G401 (cell line): ENCODE measurements around the gene HOXB3. TPM values are rescaled to one million over a fixed set of nuclear protein-coding genes. Genes with fewer than 3 reads are reported as not detected.
"Not testable (repeated sequence)": the region's sequence is repeated elsewhere in the genome, so short reads cannot be mapped to it uniquely, and the experiment has no call there.

Experiments
- DNase-seq: peaks from one replicate; pipeline ENCODE4 v3.0.0-alpha.2; 2015; ENCODE audit warnings: low spot score
- in situ Hi-C: cut with HindIII; loops from 2 replicates; pipeline ENCODE4 v1.10.0; 2016; ENCODE audit warnings: low sequenced_read_pairs, mixed read lengths
- total RNA-seq: library from RNA; depleted of rRNA; stranded (reverse); fragments of >200 nt; shearing (Covaris generic); gene quantifications from 2 replicates; pipeline ENCODE4 v1.2.3, GENCODE V29; 2014

Gene HOXB3
- total RNA-seq, 1 experiment from 2014 or later = 12.0 TPM

DNA sequence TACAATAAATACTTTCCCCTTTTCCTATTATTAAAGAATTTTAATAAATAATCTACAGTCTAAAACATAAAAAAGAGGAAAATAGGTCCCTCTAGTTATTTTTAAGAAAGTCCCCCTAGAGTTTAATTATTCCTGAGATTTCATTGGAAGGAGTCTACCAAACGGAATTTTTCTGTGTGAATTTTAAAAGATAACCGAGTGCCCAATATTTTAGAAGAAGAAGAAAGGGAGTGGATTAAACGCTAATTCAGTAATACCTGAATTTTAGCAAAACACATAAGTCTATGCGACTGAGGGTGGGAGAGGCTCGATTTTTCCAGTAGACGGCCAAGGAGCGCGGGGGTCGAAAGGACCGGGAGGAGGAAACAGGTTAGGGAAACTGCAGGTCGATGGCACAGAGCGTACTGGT is 47.3 kb downstream of the HOXB3 start:
- no peak for DNase-seq
- in situ Hi-C loops = no loop called here

DNA sequence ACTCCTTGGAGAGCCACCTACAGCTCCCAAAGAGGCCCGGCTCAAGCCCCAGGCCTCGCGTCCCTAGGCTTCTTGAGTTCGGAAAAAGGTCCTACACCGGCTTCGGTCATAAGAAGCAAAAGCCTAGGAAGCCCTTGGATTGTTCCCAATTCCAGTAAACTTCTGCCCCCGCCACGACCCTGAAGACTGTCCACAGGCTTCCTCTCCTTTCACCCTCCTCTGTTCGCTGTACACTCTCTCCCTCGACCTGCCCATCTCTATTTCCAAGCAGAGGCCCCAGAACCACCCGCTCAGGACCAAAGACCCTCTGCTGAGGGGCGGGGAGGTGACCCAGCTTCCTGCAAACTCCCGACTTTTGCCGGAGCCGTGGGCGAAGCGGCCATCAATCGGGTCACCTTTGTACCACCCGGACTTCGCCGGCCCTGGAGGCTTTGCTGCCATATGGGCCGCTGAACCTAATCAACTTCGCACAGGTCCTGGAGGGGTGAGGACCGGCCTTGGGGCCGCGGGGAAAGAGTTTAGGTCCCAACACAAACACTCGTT is 47.9 kb downstream of the HOXB3 start:
- no peak for DNase-seq
- in situ Hi-C loops = no loop called here

DNA sequence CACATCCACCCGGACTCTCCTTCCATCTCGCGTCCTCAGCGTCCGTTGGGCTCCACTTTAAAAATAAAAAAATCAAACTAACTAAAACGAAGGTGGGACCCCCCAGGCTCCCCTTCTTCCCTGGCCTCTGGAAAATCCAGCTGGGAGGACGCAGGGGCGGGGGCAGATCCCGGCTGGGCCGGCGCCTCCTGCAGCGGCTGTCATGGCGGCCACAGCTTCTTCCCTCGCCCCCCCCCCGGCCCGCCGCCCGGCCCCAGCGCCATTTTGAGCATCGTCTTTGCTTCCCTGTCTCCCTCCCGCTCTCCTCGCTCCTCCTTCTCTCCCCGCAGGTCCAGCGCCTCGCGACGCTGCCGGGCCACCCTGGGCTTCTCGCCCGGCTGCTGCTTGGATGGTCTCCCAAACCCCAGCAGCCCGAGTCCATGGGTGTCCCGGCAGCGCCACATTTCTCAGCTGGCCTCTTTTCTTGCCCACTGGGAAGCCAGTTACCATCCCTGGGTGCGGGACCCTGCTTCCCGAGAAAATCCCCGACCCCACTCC is 48.4 kb downstream of the HOXB3 start:
- DNase-seq = no peak

DNA sequence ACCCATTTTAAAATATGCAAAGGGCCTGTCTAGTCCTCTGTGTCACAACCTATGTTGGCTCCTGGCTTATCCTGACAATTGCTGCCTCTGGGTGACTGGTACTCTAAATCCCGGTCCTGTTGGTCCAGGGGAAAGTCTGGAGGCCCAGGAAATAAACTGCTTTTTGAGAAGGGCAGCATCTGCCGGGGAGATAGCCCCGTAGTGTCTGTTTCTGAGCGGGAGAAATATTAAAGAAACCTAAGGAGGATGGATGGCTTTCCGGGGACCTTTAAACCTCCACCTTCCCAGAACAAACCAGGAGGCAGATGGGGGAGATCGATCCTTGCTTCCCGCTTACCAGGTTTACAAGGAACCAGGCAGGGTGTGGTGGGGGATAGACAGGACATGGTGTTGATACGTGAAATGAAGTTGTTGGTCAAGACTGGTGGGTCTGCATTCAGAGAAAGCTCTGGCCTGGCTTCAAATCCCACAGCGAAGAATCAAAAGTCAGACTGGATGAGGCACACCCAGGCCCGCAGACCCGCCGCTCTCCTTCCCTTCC is 48.9 kb downstream of the HOXB3 start:
- DNase-seq = no peak
- in situ Hi-C loops = no loop called here

More for the DNA sequence above, 48.4 kb downstream of the HOXB3 start:
- in situ Hi-C loops = no loop called here

DNA sequence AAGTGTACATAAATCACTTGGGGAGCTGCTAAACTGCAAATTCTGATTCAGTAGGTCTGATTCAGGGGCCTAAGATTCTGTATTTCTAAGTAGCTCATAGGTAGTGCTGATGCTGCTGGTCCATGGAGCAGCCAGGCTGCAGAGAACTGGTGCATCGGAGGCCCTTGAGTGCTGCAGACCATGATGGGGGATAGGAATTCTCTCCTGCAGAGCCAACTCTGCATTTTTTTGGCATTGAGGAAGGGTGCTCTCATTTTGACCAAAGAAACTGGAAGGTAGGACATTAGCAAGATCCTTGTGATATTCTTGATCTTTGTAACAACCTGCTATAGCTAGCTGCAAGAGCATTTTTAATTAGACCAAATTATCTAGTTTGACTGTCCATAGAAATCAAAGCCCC is 49.8 kb downstream of the HOXB3 start:
- in situ Hi-C loops = no loop called here
- DNase-seq = no peak

DNA sequence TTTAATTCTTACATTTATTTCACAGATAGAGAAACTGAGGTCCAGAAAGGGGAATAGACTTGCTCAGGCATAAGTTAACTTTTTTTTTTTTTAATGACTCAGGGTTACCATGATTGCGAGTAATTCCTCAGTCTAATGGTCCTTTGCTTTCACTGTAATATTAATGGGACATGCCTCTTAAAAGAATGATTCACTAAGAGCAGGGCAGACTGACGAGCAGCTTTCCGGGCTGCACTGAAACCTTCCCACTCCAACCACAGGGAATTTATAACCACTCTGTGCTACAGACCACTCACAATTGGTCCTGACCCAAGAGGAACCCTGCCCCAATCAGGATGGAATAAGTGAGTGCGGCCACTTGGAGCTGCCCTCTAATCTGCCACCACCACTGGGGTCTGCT is 50.9 kb downstream of the HOXB3 start:
- in situ Hi-C loops = no loop called here
- no peak for DNase-seq

DNA sequence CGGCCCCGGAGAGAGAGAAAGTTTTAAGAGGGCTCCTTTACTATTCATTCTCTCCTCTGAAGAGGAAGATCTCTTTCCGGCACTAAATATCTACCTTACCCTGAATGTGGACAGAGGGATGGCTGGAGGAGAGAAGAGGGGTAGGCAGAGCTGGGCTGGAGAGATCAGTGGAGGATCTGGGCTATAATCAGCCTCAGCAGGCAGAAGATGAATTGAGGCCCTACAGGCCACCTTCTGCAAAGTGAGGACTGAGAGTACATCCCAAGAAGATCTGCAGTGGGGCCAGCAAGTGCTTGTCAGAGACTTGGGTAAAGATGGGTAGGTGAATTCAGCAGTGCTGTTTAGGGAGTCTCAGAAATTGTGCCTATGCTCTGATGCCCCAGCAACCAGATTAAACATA is 52.7 kb downstream of the HOXB3 start:
- in situ Hi-C loops = no loop called here
- DNase-seq = no peak

DNA sequence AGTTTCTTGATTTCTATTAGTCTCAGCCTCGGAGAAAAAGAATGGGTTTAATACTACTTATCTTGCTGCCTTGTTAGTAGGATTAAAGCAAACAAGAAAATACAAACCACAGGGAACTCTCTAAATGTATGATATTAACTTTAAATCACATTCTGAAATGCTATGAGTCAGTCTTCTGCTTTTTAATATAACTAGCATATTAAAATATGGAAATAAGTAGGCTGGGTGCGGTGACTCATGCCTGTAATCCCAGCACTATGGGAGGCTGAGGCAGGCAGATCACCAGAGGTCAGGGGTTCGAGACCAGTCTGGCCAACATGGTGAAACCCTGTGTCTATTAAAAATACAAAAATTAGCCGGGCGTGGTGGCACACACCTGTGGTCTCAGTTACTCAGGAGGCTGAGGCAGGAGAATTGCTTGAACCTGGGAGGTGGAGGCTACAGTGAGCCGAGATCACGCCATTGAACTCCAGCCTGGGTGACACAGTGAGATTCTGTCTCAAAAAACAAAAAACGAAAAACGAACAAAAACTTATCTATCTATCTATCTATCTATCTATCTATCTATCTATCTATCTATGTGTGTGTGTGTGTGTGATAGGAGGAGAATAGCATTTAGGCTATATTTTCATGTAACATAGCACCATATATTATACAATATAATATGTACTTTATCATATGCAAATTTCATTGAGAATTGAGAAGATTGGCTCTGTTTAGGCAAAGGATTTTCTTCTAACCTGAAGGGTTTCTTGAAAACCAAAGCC is 54.1 kb downstream of the HOXB3 start:
- in situ Hi-C loops = not testable (repeated sequence)

DNA sequence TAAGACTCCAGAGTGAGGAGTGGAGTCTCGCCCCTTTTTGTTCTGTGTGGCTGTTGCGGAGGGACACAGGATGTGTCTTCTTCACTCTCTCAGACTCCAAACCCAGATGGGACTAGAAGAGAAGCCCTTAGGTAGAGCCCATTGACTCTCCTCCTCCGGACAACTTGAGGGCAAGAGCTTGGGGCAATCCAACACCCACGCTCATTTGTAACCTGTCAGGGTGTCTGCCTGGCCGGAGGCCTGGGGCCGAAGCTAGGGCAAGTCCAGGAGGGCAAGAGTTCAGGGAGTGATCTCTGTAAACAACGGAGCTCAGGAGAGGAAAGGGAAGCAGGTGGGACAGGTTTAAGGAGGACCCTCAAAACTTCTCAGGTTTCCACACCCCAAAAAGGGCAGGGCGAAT is 57.8 kb downstream of the HOXB3 start:
- in situ Hi-C loops = no loop called here
- DNase-seq = no peak

More for the DNA sequence above, 54.1 kb downstream of the HOXB3 start:
- DNase-seq = not testable (repeated sequence)

DNA sequence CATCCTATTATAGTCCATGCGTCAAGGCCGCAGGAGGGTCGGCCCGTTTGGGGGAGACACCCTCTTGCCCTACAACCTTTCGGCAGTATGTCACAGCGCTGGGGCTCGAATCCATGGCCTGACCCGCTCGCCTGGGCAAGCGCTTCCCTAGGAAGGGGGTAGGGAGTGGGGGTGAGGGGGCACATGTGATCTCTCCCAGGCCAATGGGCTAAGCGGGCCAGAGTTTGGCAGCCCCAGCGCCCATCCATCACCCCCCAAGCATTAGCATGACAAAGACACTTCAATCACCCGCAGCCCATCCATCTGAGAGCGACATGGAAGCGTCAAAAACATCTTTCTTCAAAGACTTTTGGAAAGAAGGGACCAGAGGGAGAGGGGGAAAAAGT is 59.2 kb downstream of the HOXB3 start, which contains the start of gene HOXB1:
Gene HOXB1 (minus strand): TSS at position 125 of the 386 bp plus-strand sequence. CDS start 107 bp downstream, at position 18.
- in situ Hi-C loops = no loop called here
- DNase-seq = no peak

DNA sequence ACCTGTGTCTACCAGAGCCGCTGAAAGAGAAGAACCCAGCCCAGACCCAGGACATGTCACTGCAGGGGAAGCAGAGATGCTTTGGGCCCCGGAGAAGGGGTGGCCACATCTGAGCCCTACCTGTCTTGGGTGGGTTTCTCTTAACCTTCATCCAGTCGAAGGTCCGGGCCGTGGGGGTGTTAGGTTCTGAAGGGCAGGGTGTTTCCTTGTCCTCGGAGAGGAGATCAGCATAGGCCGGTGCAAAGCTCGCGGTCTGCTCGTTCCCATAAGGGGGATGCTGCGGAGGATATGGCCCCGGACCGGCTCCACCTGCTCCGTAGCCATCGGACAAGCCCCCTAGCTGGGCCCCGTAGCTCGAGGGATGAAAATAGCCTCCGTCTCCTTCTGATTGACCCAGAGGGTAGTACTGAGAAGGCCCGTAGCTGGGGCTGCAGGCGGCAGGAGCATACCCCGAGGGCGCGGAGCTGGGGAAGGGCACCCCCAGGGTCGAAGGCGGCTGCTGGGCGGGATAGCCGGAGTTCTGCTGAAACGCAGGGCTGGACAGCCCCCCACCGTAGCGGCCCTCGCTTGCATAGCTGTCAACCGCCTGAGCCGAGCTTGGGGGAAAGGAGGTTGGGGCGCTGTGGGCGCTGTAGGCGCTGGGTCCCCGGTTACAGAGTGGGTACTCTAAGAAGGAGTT is 59.7 kb downstream of the HOXB3 start:
- in situ Hi-C loops = no loop called here
- DNase-seq = no peak

DNA sequence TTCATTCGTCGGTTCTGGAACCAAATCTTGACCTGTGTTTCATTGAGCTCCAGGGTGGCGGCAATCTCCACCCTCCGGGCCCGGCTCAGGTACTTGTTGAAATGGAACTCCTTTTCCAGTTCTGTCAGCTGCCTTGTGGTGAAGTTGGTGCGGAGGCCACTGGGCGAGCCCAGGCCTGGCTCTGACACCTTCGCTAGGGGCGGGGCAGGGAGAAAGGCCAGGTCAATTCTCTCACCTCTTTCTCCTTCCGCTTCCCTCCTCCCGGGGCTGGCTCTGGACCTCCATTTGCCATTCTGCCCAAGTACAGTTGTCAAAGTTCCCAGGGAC is 60.4 kb downstream of the HOXB3 start:
- DNase-seq = no peak
- in situ Hi-C loops = no loop called here

DNA sequence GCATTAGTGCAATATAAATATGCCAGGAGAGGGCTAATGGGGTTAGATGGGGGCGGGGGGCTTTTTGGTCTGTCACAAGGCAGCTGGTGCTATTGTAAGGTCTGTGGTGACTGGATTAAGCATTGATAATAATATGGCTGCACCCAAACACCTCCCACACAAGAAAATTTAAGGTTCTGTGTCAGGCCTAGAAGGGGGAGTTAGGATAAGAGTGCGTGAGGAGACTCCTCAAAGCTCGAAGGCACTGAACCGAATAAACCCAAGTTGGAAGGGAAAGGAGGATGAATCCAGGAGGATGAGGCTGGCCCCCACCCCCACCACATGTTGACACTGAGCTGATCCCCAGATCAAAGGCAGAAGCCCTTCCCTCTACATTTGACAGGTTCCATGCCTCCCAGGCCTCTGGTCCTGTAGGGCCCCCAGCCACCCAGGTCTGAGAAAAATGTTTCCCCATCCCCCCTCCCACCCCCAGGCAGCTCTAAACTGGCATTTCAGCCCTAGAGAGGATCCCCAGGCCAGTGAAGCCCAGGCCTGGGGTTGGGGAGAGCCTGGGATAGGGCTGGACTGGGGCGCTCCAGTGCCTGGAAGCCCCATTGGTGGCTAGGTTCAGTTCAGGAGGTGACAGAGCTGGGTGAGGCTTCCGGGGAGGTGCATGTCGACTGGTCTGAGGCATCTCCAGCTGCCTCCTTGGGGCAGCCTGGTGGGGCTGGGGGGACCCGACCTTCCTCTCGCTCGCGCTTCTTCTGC is 60.9 kb downstream of the HOXB3 start:
- in situ Hi-C loops = no loop called here
- DNase-seq = no peak

DNA sequence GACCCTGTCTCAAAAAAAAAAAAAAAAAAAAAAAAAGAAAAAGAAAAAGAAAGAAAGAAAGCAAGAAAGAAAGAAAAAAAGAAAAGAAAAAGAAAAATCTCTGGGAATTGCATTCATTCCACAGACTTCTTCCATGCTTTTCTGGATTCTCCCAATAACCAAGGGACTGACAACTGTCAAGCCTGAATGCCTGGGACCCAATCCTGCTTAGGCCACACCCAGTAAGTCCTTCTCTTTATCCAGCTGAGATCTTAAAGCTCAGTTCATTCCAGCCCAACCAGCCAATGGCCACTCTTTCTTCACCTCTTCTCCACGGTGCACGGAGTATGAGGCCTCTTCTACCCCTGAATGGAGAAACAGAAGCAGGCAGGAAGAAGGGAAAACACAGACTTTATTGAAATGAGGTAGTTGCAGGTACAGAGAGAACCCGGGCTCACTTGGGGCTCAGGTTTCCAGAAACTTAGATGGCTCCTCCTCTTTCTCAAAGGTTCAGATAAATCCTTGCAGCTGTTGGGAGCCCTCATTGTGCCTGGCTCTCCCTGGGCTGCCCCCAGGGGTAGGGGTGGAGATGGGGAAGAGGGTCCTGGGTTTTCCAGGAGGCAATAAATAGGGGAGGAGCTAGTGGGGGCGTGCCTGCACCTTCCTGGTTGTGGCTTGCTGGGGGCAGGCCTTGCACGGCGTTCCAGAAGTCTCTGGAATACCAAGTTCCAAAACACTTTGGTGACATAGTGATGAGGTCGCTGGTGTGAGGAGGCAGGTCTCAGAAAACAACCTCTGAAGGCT is 61.7 kb downstream of the HOXB3 start:
- in situ Hi-C loops = no loop called here
- DNase-seq = no peak

DNA sequence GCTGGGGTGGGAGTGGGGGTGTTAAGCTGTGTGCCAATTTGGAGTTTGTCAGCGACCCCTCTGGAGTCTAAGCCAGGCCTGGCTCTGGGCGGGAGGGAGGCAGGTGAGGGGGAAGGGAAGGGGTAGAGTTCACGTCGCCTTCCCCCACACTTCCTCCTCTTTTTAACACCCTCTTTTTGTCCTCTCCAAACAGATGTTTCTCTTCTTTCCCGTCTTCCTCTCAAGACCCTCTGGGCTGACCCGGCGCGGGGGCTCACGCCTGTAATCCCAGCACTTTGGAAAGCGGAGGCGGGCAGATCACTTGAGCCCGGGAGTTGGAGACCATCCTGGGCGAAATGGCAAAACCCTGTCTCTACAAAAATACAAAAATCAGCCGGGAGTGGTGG is 62.5 kb downstream of the HOXB3 start:
- in situ Hi-C loops = no loop called here
- no peak for DNase-seq

DNA sequence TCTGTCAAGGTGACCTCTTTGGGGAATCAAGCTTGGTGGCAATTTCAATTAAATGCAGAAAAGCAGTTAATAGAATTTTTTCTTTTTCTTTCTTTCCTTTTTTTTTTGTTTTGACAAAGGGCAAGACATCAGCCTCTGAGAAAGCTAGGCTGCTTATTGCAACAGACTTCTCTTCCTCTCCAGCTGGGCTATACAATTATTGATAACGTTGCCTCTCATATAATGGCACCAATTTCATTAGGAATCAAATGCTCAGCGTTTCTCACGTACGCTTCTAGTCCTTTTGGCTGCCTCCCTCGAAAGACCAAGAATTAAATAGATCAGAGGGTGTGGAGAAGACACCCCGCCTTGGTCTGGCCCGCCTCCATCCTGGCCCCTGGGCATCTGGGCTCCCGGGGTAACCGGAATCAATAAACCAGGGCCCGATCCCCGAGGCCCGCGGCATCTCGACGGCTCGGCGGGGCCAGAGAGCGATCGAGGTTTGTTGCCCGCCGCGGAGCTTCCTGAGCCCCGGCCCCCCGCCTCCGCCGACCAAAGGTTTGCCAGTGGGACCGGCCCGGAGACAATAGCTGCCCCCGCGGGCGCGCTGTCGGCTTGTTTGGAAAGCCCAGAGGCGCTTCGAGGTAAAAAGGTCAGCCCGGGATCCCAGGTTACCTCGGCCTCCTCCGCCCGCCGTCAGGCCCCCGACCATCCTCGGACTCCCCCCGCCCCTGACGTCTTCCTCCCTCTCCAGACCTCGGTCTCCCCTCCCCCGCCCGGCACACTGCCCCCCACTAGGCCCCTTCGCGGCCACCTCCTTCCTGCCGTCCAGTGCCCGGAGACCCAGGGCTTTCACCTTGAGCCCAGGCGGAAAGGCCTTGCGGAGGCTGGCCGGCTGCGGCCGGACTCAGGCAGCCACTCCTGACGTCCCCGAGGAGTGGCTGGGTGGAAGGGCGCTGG is 63.2 kb downstream of the HOXB3 start:
- in situ Hi-C loops = no loop called here
- no peak for DNase-seq

DNA sequence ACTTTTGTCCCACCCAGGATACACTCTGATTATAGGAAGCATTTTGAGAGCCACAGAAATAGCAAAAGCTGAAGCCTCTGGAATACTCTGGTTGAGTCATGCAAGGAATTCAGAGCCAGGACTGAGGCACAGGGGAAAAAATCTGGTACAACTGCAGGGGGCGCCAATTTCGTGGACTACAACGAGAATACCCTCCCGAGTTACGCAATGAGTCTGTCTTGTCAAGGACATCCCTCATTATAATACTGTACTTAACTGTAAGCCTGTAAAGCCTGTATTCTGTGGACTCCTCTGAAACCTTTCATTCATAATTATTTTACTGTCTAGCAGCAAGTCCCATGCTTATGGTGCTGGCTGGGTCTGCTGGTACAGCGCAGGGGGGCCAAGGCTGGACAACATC is 67.0 kb downstream of the HOXB3 start:
- in situ Hi-C loops = no loop called here
- no peak for DNase-seq
